HUES6 (cell line): ENCODE measurements around the gene ATP5F1D.
A peak's percentile ranks its signal among the peaks of the same experiment; 100 is the strongest.

Source experiments
- H3K27ac ChIP-seq: 2 replicates; pipeline ENCODE4 v1.7.0; 2013; ENCODE audit warnings: low read depth, mild to moderate bottlenecking, low read length, inconsistent platforms
- H3K27me3 ChIP-seq: 2 replicates; pipeline ENCODE4 v1.6.1; 2013; ENCODE audit warnings: low read length; ENCODE audit not compliant: control insufficient read depth, insufficient read depth
- H3K36me3 ChIP-seq: 2 replicates; pipeline ENCODE4 v1.6.1; 2013; ENCODE audit warnings: low read length; ENCODE audit not compliant: control insufficient read depth, insufficient read depth
- H3K4me1 ChIP-seq: 2 replicates; pipeline ENCODE4 v1.6.1; 2013; ENCODE audit warnings: low read length; ENCODE audit not compliant: control insufficient read depth, insufficient read depth
- H3K4me3 ChIP-seq: 2 replicates; pipeline ENCODE4 v1.5.1; 2013; ENCODE audit warnings: low read depth, low read length
- H3K9ac ChIP-seq: one replicate; pipeline ENCODE4 v1.6.1; 2013; ENCODE audit warnings: mild to moderate bottlenecking, low read length
- H3K9me3 ChIP-seq: 2 replicates; pipeline ENCODE4 v1.6.1; 2013; ENCODE audit warnings: low read depth, low read length; ENCODE audit not compliant: control insufficient read depth, insufficient read depth

ATP5F1D gene

GRCh38 chr19:1277061-1277460 lies 35.5 kb downstream of the ATP5F1D start:
- no peak overlapping the region for H3K27ac ChIP-seq
- H3K9ac ChIP-seq, result no peak overlapping the region
- no peaks in the 10 kb centered on the region for H3K27me3 ChIP-seq
- peaks cover 19% of the 10 kb centered on the region for H3K4me1 ChIP-seq
- H3K36me3 ChIP-seq, result peaks cover 45% of the 10 kb centered on the region
- no peaks in the 10 kb centered on the region for H3K9me3 ChIP-seq
- H3K4me3 ChIP-seq, result peak overlapping the region; percentile 89; the same call in 1 of the 2 replicates

DNA sequence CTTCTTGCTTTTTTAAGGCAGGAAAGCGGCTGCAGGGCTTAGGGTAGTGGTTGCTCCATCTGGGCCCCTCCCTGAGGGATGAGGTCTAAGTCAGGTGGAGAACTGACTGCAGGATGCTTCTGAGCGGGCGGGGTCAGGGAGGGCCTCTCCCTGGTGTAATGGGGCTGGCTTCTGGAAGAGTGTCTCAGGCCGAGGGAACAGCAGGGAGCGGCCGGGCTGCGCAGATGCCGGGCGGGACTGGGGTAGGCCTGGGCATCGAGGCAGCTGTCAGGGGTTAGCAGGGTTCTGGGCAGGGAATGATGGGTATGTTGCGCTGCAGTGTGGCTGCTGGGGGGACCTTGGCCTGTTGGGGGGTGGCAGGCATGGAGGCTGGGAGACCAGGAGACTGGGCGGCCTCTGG lies 36.5 kb downstream of the ATP5F1D start:
- Histone ChIP-seq H3K9ac (no peak overlapping the region), H3K36me3 (peaks cover 35% of the 10 kb centered on the region), H3K27ac (no peak overlapping the region), H3K27me3 (peaks cover 3% of the 10 kb centered on the region; the same call in 1 of the 2 replicates), H3K4me3 (no peak overlapping the region), H3K4me1 (peaks cover 20% of the 10 kb centered on the region), H3K9me3 (no peaks in the 10 kb centered on the region)

GRCh38 chr19:1278713-1279660 lies 37.4 kb downstream of the ATP5F1D start:
- Histone ChIP-seq H3K9me3 (no peaks in the 10 kb centered on the region), H3K36me3 (peaks cover 26% of the 10 kb centered on the region), H3K4me3 (no peak overlapping the region), H3K4me1 (peaks cover 21% of the 10 kb centered on the region), H3K27ac (no peak overlapping the region), H3K27me3 (peaks cover 12% of the 10 kb centered on the region), H3K9ac (no peak overlapping the region)

- Histone ChIP-seq H3K9ac (no peak overlapping the region), H3K9me3 (no peaks in the 10 kb centered on the region), H3K27me3 (peaks cover 20% of the 10 kb centered on the region), H3K36me3 (peaks cover 17% of the 10 kb centered on the region), H3K4me1 (peaks cover 17% of the 10 kb centered on the region), H3K27ac (no peak overlapping the region), H3K4me3 (no peak overlapping the region)
Measured at GRCh38 chr19:1279782-1280341, 38.3 kb downstream of the ATP5F1D start.

- Histone ChIP-seq H3K4me1 (peaks cover 17% of the 10 kb centered on the region), H3K27me3 (peaks cover 26% of the 10 kb centered on the region), H3K9ac (no peak overlapping the region), H3K4me3 (no peak overlapping the region), H3K9me3 (no peaks in the 10 kb centered on the region), H3K27ac (no peak overlapping the region), H3K36me3 (peaks cover 17% of the 10 kb centered on the region)
Measured at GRCh38 chr19:1280636-1281568, 39.4 kb downstream of the ATP5F1D start.

- Histone ChIP-seq H3K9me3 (no peaks in the 10 kb centered on the region), H3K4me1 (peaks cover 14% of the 10 kb centered on the region; the same call in 1 of the 2 replicates), H3K27ac (no peak overlapping the region), H3K27me3 (peaks cover 31% of the 10 kb centered on the region), H3K36me3 (peaks cover 17% of the 10 kb centered on the region), H3K4me3 (no peak overlapping the region), H3K9ac (no peak overlapping the region)
Measured at GRCh38 chr19:1281569-1282287, 40.2 kb downstream of the ATP5F1D start.

GRCh38 chr19:1282588-1283206 lies 41.1 kb downstream of the ATP5F1D start:
- Histone ChIP-seq H3K36me3 (peaks cover 13% of the 10 kb centered on the region), H3K4me3 (no peak overlapping the region), H3K9me3 (no peaks in the 10 kb centered on the region), H3K4me1 (peaks cover 18% of the 10 kb centered on the region; the same call in 1 of the 2 replicates), H3K27me3 (peaks cover 40% of the 10 kb centered on the region), H3K27ac (no peak overlapping the region), H3K9ac (no peak overlapping the region)

- no peak overlapping the region for H3K9ac ChIP-seq
- H3K36me3 ChIP-seq, result peaks cover 13% of the 10 kb centered on the region
- H3K4me3 ChIP-seq, result no peak overlapping the region
- no peak overlapping the region for H3K27ac ChIP-seq
- H3K4me1 ChIP-seq, result peaks cover 18% of the 10 kb centered on the region; the same call in 1 of the 2 replicates
- peaks cover 47% of the 10 kb centered on the region for H3K27me3 ChIP-seq
- no peaks in the 10 kb centered on the region for H3K9me3 ChIP-seq
Measured at GRCh38 chr19:1283207-1283916, 41.8 kb downstream of the ATP5F1D start.

GRCh38 chr19:1283917-1284292 lies 42.4 kb downstream of the ATP5F1D start:
- peaks cover 10% of the 10 kb centered on the region for H3K36me3 ChIP-seq
- H3K27ac ChIP-seq, result no peak overlapping the region
- no peak overlapping the region for H3K4me3 ChIP-seq
- H3K9me3 ChIP-seq, result no peaks in the 10 kb centered on the region
- peaks cover 18% of the 10 kb centered on the region; the same call in 1 of the 2 replicates for H3K4me1 ChIP-seq
- peaks cover 47% of the 10 kb centered on the region for H3K27me3 ChIP-seq
- no peak overlapping the region for H3K9ac ChIP-seq
